Activated CD8-positive, alpha-beta memory T cell treated with anti-CD3 and anti-CD28 coated beads, Interleukin-2, amount 10 ng/mL, durations not matched to agents 7 days and 5 days (primary cell): ENCODE results near the gene PDE3A. TPM values are rescaled to one million over a fixed set of nuclear protein-coding genes. Genes with fewer than 3 reads are reported as not detected.

Experiments used
- ATAC-seq: fragments of 150-1000 bp; cut with Tn5 transposase; one replicate; pipeline ENCODE4 v1.10.0; 2021; ENCODE audit warnings: moderate library complexity
- CTCF ChIA-PET: fragments of 350-600 bp; sonication (Branson Sonifier 250); formaldehyde crosslinking; loops from one replicate; lab custom pipeline; 2021; ENCODE audit warnings: antibody characterized with exemption; lab: Charles Lee
- DNase-seq: peaks from one replicate; pipeline ENCODE4 v3.0.0-alpha.2; 2020
- H3K27ac Mint-ChIP-seq: one replicate; pipeline ENCODE4 v1.8.0; 2021; ENCODE audit warnings: mild to moderate bottlenecking, mixed read lengths
- H3K27me3 Mint-ChIP-seq: one replicate; pipeline ENCODE4 v1.8.0; 2021; ENCODE audit warnings: mixed read lengths
- H3K36me3 Mint-ChIP-seq: one replicate; pipeline ENCODE4 v1.8.0; 2021; ENCODE audit warnings: mild to moderate bottlenecking, mixed read lengths
- H3K4me1 Mint-ChIP-seq: one replicate; pipeline ENCODE4 v1.8.0; 2021; ENCODE audit warnings: mixed read lengths
- H3K4me3 Mint-ChIP-seq: one replicate; pipeline ENCODE4 v1.8.0; 2021; ENCODE audit warnings: mild to moderate bottlenecking, moderate library complexity, mixed read lengths
- H3K9me3 Mint-ChIP-seq: one replicate; pipeline ENCODE4 v1.8.0; 2022; ENCODE audit warnings: low read depth, mixed read lengths
- total RNA-seq, 2 experiments: library from RNA; stranded (reverse); gene quantifications; one replicate each; pipeline ENCODE4 v1.2.3, GENCODE V29; 2021

PDE3A gene
- total RNA-seq, 2 experiments from 2014 or later: not detected

DNA sequence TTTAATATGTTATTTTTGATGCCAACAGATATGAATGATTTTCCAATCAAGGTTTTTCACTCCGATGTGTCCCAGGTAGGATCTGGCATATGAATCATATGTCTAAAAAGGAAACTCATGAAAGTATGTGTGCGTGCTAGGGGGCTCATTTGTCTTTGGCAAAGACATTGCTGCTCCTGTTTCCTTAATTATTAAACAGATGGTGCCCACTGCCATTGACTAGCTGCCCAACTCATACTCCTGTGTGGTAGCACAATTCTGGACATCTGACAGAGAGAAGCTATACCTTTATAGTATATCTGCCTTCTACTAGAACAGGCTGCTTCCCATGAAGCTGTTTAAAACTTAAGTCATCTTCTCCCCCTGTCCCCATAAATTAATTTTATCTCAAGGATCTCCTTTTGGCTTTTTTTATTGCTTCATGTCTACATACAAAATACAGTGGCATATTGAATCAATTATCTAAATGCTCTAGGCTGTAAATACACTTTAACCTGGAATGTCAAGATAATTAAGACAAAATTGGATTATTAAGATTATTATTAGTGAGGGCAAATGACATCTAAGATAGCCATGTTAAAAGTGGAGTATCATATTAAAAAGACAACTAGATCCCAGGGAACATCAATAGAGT, 1.4 kb upstream of the PDE3A start:
- ATAC-seq (no peak), DNase-seq (no peak)
- peaks cover 1% of the 10 kb centered on the region for H3K36me3 Mint-ChIP-seq
- no peak overlapping the region for H3K27ac Mint-ChIP-seq
- H3K4me3 Mint-ChIP-seq: no peak overlapping the region
- peaks cover 11% of the 10 kb centered on the region for H3K4me1 Mint-ChIP-seq
- no peaks in the 10 kb centered on the region for H3K9me3 Mint-ChIP-seq
- CTCF ChIA-PET: no interaction called here
- H3K27me3 Mint-ChIP-seq: peaks cover 49% of the 10 kb centered on the region

DNA sequence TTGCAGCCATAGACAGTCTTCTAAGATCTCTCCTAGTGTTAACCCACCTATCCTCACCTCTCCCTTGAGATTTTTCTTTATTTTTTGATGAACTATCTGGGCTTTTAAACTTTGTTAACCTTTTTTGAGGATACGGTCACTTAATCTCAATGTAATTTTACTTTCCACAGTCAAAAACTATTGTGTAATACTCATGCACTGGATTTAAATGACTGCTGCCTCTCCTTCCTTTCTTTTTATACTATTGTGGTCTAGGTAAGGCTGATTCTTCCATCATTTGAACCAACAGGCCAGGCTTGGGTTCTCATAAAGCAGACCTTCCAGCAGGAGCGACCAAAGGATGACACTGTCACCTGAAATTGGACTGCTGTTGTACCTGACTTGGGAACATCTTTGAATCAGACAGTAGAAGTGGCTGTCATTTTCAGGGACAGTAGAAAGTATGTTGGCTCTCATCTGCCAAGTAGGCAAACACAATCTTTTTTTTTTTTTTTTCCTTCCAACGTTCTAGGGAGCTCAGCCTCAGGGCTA, 689 bp upstream of the PDE3A start:
- Mint-ChIP-seq H3K27me3 (peaks cover 53% of the 10 kb centered on the region), H3K4me3 (no peak overlapping the region), H3K27ac (no peak overlapping the region), H3K4me1 (peaks cover 11% of the 10 kb centered on the region), H3K36me3 (peaks cover 1% of the 10 kb centered on the region), H3K9me3 (no peaks in the 10 kb centered on the region)
- CTCF ChIA-PET: interaction anchor here (0.6 kb wide), 1 partner anchor 1892 kb away, joined by 3 read pairs; no protein-coding TSS in a partner anchor
- DNase-seq (no peak), ATAC-seq (no peak)

DNA sequence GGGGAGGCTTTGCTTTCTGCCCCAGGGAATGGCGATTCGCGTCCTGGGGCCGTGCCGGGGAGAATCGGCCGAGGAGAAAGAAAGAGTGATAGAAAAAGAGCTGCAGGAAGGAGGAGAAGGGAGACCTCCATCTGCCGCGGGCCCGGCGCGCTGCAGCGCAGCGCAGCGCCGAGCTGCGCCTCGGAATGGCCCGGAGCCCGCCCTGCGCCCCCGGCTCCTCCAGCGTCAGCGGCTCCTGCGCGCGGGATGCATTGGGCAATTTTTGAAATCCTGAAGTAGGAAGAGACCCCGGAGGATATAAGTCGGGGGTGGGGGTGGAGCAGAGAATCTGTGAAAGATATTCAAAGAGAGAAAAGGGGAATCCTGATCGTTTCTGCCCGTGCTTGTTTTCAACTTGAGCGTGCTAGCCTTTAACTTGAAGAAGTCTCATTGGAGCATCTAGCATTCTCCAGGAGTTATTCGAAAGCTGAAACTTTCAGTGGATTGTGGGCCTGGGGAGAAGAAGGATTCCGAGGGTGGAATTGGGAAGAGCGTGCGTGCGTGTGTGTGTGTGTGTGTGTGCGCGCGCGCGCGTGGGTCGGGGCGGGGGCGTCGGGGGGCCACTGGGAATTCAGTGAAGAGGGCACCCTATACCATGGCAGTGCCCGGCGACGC, 441 bp downstream of the PDE3A start:
- Mint-ChIP-seq H3K4me1 (peaks cover 11% of the 10 kb centered on the region), H3K9me3 (no peaks in the 10 kb centered on the region), H3K27ac (no peak overlapping the region), H3K4me3 (peak overlapping the region; percentile 6), H3K27me3 (peaks cover 59% of the 10 kb centered on the region), H3K36me3 (peaks cover 1% of the 10 kb centered on the region)
- CTCF ChIA-PET: no interaction called here
- ATAC-seq: no peak
- DNase-seq: no peak

DNA sequence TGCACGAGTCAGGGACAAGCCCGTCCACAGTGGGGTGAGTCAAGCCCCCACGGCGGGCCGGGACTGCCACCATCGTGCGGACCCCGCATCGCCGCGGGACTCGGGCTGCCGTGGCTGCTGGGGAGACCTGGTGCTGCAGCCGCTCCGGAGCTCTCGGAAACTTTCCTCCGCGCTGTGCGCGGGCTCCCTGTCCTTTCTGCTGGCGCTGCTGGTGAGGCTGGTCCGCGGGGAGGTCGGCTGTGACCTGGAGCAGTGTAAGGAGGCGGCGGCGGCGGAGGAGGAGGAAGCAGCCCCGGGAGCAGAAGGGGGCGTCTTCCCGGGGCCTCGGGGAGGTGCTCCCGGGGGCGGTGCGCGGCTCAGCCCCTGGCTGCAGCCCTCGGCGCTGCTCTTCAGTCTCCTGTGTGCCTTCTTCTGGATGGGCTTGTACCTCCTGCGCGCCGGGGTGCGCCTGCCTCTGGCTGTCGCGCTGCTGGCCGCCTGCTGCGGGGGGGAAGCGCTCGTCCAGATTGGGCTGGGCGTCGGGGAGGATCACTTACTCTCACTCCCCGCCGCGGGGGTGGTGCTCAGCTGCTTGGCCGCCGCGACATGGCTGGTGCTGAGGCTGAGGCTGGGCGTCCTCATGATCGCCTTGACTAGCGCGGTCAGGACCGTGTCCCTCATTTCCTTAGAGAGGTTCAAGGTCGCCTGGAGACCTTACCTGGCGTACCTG, 1.1 kb downstream of the PDE3A start:
- Mint-ChIP-seq H3K9me3 (no peaks in the 10 kb centered on the region), H3K4me3 (peak overlapping the region; percentile 15), H3K4me1 (peaks cover 11% of the 10 kb centered on the region), H3K27me3 (peaks cover 62% of the 10 kb centered on the region), H3K36me3 (peaks cover 1% of the 10 kb centered on the region), H3K27ac (no peak overlapping the region)
- DNase-seq (no peak), ATAC-seq (peak; percentile 30)
- CTCF ChIA-PET: no interaction called here

- DNase-seq: no peak
- Mint-ChIP-seq H3K9me3 (no peaks in the 10 kb centered on the region), H3K27ac (no peak overlapping the region), H3K4me1 (peaks cover 11% of the 10 kb centered on the region), H3K4me3 (no peak overlapping the region), H3K36me3 (peaks cover 1% of the 10 kb centered on the region), H3K27me3 (peaks cover 62% of the 10 kb centered on the region)
- CTCF ChIA-PET: no interaction called here
- no peak for ATAC-seq
Observed at GRCh38 chr12:20370014-20370386, 1.7 kb downstream of the PDE3A start.

DNA sequence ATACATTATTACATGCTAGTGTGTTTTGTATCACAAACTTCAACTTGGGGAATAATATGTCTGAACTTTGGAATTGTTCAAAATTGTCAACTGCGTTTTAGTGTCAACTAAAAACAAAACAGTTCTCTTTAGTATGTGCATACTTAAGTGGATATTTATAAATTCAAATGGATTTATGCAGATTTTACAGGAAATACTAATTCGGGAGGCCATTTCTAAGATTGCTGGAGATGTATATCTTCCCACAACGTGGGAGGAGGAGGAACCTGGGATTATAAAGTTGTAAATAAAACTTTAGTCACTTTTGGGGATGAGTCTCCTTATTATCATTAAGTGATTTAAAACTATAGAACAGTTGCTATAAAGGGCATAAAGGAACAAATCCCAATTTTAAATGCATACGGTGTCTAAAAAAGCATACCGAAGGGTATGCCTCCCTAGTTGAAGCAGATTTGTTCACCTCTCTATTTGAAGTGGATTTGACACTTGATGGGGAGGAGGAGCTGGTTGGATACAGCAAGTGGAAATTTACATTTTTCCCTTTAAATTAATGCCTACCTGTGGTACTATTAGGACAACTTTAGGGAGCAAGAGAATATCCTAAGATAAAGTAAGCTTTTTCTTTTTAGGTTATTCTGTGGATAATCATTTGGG, 2.7 kb downstream of the PDE3A start:
- H3K27me3 Mint-ChIP-seq: peaks cover 62% of the 10 kb centered on the region
- no peak overlapping the region for H3K4me3 Mint-ChIP-seq
- ATAC-seq (no peak), DNase-seq (no peak)
- H3K4me1 Mint-ChIP-seq: peaks cover 11% of the 10 kb centered on the region
- peaks cover 1% of the 10 kb centered on the region for H3K36me3 Mint-ChIP-seq
- CTCF ChIA-PET: no interaction called here
- H3K27ac Mint-ChIP-seq: no peak overlapping the region
- no peaks in the 10 kb centered on the region for H3K9me3 Mint-ChIP-seq

DNA sequence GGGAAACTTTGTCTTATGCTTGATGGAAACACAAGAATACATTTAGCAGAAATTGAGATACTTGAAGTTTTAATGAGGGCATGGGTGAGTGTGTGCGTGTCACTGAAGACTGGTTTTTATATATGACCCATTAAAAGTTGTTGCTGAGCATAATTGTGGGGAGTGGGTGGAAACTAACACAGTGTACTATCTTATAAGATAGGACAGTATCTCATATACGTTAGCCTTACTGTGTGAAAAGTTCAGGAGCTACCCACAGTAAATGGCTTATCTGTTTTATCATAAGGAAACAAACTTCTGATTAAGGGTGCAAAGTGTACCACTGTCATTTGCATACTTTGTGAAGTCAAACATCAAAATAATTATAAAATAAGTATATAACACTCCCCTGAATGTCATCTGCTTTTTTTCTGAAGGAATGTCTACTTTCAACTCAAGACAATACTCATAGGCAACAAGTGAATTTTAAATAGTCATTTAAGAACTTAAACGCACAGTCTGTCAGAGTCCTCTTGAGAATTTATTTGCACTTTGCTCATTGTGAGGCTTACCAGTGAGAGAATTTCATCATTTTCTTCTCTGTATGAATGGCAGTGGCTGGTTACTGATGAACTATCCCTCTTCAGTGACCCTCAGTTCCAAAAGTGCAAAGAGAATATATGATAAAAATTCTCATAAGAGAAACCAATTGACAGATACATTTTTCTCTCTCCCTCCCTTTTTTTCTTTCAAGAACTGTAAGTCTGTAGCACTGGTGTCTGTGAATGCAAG, 4.2 kb downstream of the PDE3A start:
- CTCF ChIA-PET: no interaction called here
- Mint-ChIP-seq H3K4me1 (peaks cover 11% of the 10 kb centered on the region), H3K4me3 (no peak overlapping the region), H3K27me3 (peaks cover 53% of the 10 kb centered on the region), H3K36me3 (peaks cover 1% of the 10 kb centered on the region), H3K27ac (no peak overlapping the region), H3K9me3 (no peaks in the 10 kb centered on the region)
- DNase-seq (no peak), ATAC-seq (no peak)

DNA sequence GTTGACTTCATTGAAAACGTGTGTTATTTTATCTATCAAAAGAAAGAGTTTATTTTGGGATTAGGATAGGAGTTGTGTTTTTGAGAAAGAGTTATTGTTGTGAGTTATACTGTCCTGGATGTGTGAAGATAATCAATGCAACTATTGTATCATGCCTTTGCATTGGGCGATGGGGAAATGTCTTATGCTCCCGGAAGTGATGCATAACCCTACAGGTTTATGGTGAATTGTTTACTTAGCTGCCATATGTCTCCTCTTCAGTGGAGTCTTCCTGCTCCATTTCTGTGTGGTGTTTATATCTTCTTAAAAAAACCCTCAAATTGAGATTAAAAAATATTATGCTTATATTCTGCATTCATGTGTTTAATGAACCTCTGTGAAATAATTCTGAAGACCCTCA, 6.5 kb downstream of the PDE3A start:
- CTCF ChIA-PET: no interaction called here
- no peak for DNase-seq
- ATAC-seq: no peak
- H3K27me3 Mint-ChIP-seq: peaks cover 33% of the 10 kb centered on the region
- H3K36me3 Mint-ChIP-seq: no peaks in the 10 kb centered on the region
- H3K9me3 Mint-ChIP-seq: no peaks in the 10 kb centered on the region
- no peak overlapping the region for H3K4me3 Mint-ChIP-seq
- peaks cover 3% of the 10 kb centered on the region for H3K4me1 Mint-ChIP-seq
- no peak overlapping the region for H3K27ac Mint-ChIP-seq

DNA sequence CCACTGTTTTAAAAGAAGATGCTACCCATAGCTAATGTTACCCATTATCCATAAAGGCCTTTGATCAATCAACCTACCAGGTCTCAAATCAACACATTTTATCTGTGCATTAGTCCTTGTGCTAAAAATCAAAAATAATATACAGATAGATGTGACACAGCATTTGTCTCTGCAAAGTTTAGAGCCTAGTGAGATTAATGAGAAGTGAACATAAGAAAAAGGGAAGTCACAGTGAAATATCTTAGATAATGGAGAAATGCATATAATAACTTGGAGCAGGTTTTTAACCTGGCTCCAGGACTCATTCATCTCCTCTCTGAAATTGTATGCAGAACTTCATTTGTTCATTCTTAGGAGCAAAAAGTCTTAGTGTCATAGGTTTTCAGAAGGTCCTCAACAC, 7.2 kb downstream of the PDE3A start:
- no peak overlapping the region for H3K27ac Mint-ChIP-seq
- no peaks in the 10 kb centered on the region for H3K4me1 Mint-ChIP-seq
- CTCF ChIA-PET: no interaction called here
- H3K9me3 Mint-ChIP-seq: no peaks in the 10 kb centered on the region
- no peak overlapping the region for H3K4me3 Mint-ChIP-seq
- DNase-seq (no peak), ATAC-seq (no peak)
- peaks cover 26% of the 10 kb centered on the region for H3K27me3 Mint-ChIP-seq
- H3K36me3 Mint-ChIP-seq: no peaks in the 10 kb centered on the region

DNA sequence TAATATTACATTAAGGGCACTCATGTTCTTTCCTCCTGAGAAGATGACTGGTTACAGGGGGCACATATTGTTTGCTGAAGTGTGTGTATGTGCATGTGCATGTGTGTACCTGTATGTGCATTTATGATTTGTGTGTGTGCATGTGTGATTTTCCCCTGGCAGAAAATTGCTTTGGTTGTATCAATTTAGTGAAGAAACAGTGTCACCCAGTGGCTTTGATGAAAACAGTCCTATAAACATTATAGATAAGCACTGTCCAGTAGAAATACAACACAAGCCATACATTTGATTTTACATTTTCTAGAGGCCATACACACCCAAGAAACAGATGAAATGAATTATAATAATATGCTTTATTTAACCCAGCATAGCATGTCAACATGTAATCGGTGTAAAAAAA, 8.6 kb downstream of the PDE3A start:
- CTCF ChIA-PET: interaction anchor here (1.3 kb wide), 1 partner anchor 619 kb away, joined by 3 read pairs; no protein-coding TSS in a partner anchor
- H3K36me3 Mint-ChIP-seq: no peaks in the 10 kb centered on the region
- ATAC-seq: no peak
- no peak overlapping the region for H3K4me3 Mint-ChIP-seq
- H3K4me1 Mint-ChIP-seq: no peaks in the 10 kb centered on the region
- DNase-seq: no peak
- no peak overlapping the region for H3K27ac Mint-ChIP-seq
- H3K27me3 Mint-ChIP-seq: peaks cover 16% of the 10 kb centered on the region
- no peaks in the 10 kb centered on the region for H3K9me3 Mint-ChIP-seq

DNA sequence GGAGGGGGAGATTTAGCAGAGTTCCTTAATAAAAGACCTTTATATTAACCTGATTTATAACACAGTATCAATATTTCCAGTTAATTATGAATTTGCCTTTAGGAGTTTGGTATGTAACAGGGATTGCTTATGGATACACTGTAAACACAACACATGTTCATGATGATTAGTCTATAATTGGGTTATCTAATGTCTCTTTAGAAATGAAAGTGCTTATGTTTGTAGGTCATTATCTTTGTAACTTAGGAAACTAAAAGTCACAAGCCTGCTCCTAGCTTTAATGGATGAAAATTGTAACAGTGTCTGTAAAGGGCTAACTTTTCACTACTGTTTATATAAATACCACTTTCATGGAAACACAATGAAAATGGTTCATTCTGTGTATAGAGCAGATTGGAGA, 9.4 kb downstream of the PDE3A start:
- peaks cover 12% of the 10 kb centered on the region for H3K27me3 Mint-ChIP-seq
- no peaks in the 10 kb centered on the region for H3K36me3 Mint-ChIP-seq
- DNase-seq (no peak), ATAC-seq (no peak)
- CTCF ChIA-PET: interaction anchor here (1.3 kb wide), 1 partner anchor 620 kb away, joined by 3 read pairs; no protein-coding TSS in a partner anchor
- H3K9me3 Mint-ChIP-seq: no peaks in the 10 kb centered on the region
- no peak overlapping the region for H3K4me3 Mint-ChIP-seq
- no peak overlapping the region for H3K27ac Mint-ChIP-seq
- H3K4me1 Mint-ChIP-seq: no peaks in the 10 kb centered on the region

DNA sequence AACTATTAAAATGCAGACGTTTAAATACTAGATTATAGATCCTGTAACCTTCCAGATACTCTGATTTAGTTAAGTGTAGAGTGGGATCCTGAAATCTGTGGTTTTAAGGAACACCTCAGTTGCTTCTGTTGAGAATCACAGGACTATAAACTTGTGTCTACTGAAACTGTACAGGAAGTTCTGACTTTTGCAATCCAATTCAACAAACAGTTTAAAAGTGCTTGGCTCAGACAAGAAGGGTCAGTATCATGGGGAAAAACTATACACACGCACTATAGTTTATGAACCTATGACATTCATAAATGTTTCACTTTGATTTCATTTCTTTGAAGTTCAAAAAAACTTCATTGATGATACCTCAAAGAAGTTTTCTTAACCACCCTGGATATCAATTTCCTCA, 13.8 kb downstream of the PDE3A start:
- CTCF ChIA-PET: no interaction called here
- no peak for ATAC-seq
- no peaks in the 10 kb centered on the region for H3K4me1 Mint-ChIP-seq
- H3K27me3 Mint-ChIP-seq: no peaks in the 10 kb centered on the region
- no peaks in the 10 kb centered on the region for H3K9me3 Mint-ChIP-seq
- no peak overlapping the region for H3K4me3 Mint-ChIP-seq
- H3K27ac Mint-ChIP-seq: no peak overlapping the region
- no peaks in the 10 kb centered on the region for H3K36me3 Mint-ChIP-seq
- no peak for DNase-seq

GRCh38 chr12:20383612-20384011, 15.3 kb downstream of the PDE3A start:
- no peaks in the 10 kb centered on the region for H3K27me3 Mint-ChIP-seq
- no peak for DNase-seq
- no peaks in the 10 kb centered on the region for H3K9me3 Mint-ChIP-seq
- no peak for ATAC-seq
- CTCF ChIA-PET: no interaction called here
- no peaks in the 10 kb centered on the region for H3K36me3 Mint-ChIP-seq
- no peak overlapping the region for H3K27ac Mint-ChIP-seq
- H3K4me3 Mint-ChIP-seq: no peak overlapping the region
- no peaks in the 10 kb centered on the region for H3K4me1 Mint-ChIP-seq
